NOMO-1 treated with DMSO at 0.1 percent for 48 hours (cell line): ENCODE measurements around the gene ITLN1.

ENCODE experiments used
- DNase-seq: peaks from one replicate; lab custom pipeline; 2025; ENCODE audit not compliant: unreplicated experiment; lab: John Stamatoyannopoulos, UW

Gene ITLN1

DNA sequence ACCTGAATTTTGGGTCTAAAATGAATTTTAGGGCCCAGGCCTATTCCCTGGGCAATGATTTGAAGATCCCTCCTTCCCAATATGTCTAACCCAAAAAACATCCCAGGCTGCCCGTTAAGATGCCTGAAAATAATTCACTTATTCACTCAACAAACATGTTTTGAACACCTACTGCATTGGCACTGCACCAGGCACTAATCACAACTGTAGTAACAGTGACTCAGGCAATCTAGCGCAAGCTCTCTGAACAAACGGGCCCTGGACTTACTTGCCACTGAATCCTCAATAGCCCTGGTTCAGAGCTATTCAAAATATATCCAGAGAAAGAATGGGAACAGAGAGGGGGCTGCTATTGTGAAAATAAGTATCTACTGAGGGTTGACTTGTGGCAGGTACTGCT lies 26.5 kb downstream of the ITLN1 start:
- no peak for DNase-seq

DNA sequence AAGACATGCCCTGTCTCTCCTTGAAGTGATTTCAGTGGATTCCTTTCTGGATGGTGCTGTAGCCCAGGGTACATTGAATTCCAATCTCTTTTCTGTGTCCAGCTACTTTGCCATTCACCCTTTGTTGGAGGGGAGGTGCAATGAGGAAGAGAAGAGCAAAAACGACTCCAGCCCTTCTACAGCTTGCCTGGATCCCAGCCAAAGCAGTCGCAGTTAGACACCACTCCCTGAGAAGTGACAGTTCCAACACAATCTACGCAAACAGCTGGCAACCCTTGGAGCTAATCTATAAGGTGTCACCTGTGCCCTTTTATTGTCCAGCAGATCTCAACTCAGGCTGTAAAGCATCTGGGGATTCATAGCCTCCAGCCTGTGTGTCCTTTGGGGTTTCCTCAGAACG lies 26.9 kb downstream of the ITLN1 start:
- no peak for DNase-seq

DNA sequence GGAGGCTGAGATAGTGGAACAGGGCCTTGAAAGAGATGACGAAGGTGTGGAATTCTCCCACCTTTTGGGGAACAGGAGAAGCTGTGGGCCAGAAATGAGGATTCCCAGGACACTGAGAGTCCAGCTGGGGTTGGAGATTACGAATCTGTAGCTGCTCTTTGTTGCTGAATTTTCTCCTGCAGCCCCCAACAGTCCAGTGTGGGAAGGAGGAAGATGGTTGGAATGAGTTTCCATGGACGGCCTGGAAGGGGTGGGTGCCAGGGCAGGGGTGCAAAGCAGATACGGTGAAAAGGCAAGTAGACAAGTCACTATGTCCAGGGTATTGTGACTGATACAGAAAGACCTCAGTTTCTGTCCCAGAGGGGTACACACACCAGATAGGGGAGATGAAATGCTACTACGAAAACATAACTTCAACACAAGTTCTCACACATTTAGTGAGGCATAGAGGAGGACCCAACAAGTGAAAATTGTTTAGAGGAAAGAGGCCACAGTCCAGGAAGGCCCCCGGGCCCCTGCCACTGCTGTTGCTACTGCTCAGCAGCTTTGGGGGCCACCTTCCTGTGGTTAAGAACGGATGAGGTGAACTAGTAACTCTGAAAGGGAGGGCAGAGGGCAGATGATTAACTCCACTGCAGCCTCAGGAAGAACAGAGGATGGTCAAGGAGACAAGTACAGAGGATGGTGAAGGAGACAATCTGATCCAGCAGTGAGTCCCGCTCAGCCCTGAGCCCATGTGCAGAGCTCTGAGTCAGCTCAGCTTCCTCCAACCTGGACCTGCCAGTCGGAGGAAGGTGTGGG lies 29.6 kb downstream of the ITLN1 start:
- no peak for DNase-seq

DNA sequence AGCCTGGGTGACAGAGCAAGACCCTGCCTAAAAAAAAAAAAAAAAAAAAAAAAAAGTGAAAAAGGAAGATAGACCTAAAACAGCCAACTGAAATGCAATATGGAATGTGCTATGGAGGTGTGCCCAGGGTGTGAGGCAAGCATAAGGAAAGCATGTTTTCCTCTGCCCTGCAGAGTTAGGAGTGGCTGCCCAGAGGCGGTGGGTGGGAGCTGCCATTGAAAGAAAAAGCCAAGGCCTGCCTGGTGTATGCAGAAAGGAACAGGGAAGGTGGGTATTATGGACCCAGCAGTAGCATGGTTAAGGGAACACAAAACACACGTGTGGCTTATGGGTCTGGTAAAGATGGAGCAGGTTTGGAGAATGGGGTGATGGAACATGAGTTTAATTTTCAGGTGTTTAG lies 31.2 kb downstream of the ITLN1 start:
- DNase-seq: no peak

DNA sequence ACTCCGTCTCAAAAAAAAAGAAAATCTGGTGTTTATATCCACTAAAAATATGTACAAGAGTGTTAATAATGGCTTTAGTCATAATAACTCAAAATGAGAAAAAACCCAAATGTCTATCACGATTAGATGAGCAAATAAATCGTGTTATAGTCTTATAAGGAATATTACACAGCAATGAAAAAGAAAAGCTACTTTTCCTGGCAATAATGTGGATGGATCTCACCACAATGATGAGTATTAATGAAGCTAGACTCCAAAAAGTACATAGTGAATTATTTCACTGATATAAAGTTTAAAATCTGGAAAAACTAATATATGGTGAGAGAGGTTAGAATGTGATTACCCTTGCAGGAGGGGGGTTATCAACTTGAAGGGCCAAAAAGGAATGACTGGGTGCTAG lies 32.0 kb downstream of the ITLN1 start:
- DNase-seq: no peak

DNA sequence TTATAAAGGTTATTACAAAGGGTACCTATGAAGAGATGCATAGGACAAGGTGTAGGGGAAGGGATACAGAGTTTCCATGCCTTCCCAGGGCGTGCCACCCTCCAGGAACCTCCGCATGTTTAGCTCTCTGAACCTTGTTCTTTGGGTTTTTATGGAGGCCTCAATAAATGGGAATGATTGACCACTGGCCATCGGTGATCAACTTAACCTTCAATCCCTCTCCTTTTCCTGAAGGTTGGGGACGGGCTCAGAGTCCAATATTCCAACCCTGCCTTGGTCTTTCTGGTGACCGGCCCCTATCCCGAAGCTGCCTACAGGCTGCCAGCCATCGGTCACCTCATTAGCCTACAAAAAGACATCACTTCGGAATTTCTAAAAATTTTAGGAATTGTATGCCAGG lies 34.0 kb downstream of the ITLN1 start:
- DNase-seq: no peak

DNA sequence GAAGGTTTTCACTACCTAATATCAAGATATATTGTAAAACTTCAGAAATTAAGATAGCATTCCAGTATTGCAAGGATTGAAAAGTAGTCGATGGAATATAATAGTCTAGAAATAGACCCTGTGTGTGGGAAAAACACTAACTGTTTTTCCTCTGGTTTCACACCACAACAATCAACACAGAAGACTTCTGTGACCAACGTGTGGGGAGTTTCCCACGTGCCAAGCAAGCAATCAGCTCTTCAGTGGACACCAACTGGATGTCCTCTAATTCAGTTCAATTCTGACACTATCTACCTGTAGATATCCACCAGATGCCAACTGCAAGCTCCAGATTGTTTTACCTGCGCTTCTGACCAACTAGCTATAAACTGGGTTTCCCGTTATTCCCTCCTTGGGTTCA lies 34.4 kb downstream of the ITLN1 start:
- no peak for DNase-seq

DNA sequence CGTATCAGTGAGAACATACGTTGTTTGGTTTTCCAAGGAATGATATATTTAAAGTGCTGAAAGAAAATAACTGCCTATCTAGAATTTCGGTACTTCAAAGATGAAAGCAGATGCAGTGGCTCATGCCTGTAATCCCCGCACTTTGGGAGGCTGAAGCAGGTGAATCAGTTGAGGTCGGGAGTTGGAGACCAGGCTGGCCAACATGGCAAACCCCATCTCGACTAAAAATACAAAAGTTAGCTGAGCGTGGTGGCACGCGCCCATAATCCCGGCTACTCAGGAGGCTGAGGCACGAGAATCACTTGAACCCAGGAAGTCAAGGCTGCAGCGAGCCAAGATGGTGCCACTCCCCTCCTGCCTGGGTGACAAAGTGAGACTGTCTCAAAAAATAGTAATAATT lies 38.7 kb downstream of the ITLN1 start:
- no peak for DNase-seq

DNA sequence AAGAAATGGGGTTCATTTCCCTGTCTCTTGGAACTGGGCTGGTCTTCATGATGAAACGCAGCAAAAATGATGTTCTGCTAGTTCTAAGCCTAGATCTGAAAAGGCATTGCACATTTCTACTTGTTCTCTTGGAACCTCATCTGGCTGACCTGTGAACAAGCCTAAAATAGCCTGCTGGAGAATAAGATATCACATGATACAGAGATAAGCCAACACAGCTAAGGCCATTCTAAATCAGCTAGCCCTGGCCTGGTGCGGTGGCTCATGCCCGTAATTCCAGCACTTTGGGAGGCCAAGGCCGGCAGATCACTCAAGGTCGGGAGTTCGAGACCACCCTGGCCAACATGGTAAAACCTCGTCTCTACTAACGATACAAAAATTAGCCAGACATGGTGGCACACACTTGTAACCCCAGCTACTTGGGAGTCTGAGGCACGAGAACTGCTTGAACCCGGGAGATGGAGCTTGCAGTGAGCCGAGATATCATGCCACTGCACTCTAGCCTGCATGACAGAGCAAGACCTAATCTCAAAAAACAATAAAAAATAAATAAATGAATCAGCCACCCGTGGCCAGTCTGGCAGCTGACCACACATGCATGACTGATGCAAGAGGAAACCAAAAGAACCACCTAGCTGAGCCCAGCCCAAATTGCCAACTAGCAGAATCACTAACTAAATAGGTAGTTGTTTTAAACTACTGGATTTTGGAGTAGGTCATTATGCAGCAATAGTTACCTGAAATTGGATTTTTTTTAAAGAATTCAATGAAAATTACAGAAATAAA lies 40.3 kb downstream of the ITLN1 start:
- DNase-seq: peak; percentile 68

DNA sequence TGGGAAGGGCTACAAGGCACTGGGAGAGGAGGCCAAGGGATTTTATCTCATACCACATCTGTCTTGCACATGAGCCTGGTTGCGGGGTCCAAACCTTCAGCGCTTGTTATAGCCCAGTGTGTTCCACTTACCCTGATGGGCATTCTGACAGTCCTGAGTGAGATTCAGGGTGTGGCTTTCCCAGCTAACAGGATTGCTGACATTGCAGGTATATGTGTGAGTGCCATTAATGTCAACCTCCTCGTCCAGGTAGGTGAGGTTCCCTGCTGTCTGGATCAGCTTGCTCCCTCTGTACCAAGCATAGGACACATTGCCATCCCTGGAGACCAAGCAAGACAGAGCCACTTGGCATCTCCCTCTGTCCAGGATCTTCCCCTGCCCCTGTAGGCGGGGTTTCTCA lies 43.9 kb downstream of the ITLN1 start:
- DNase-seq: no peak

DNA sequence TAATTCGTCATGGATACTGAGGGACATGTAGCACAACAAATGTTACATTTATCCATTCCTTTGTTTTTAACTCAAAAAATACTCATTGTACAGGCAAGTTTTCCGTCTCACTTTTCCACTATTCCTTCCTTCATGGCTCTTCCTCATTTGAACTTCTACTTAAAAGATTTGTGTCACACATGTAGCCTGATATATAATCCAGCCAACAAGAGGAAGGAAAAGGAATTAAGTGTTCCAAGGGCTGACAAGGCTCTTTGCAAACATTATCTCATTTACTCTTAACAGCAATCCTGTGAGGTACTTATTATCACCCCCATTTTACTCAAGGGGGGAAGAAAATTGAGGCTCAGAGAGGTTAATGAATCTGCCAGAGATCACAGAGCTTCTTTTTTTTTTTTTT lies 45.2 kb downstream of the ITLN1 start:
- no peak for DNase-seq

DNA sequence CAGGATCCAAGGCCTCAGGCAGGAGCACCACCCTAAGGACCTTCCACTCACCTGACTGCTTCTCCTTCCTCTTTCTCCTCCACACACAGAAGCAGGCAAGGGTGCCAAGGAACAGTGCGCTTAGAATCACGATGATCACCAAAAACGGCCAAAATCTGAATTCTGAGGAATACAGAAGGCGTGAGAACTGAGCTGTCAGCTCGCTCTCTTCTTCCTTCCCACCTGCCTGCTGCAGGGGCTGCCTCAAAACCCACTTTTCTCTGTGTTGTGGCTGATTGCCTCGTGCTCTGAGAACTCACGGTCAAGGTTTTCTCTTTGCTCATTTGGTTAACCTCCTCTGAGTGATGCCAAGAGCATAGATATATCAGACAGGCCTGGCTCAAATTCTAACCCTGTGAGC lies 46.1 kb downstream of the ITLN1 start:
- no peak for DNase-seq

DNA sequence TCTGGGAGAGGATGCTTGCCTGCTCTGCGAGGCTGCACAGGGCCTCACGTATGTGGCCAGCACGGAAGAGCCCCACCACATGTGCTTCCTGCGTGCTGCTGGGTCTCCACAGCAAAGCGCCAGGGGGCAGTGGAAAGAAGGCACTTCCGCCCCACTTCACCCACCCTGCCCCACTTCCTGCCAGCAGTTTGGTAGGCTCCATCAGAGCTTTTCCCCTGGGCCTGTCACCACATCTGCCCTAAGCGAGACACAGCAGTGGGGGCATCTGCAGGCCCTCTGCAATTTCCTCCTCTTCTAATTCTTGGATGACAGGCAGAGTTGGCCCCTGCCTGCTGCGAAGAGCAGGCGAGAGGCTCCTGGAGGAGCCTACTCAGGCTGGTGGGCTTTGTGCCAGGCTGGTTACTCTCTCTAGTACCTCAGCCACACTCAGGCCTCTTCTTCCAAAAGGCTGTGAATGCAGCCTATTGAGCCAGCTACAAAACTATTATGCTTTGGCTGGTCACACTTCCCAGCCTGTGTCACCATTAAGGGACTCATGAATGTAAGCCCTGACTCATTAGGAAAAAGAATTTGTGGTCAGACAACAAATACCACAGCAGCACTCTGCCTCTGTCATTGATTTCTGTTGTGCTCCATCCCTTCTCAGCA lies 47.3 kb downstream of the ITLN1 start:
- DNase-seq: peak; percentile 20

DNA sequence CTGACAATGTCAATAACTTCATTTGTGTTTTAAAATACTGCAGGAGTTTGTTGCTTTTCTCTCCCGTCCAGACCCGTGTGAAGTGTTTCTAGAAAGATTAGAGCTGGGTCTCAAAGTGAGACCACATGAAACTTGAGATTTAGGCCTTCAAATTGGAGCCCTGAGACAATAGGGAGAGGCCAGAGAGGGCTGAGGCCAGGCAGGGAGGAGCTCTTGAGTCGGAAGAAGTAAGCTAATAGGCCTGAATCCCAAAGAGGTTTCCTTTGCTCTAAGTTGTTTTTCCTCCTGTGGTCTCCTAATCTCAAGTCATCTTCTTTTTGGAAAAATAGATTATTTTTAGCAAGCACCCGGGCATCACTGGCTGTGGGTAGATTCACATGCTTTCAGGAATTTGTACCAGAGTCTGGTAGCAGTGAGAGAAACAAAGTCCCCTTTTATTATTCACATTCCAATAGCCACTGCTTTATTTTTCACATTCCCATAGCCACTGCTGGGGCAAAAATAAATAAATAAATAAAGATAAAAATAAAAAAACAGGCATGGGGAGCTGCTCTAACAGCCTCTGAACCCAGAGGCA lies 47.9 kb downstream of the ITLN1 start:
- DNase-seq: no peak

DNA sequence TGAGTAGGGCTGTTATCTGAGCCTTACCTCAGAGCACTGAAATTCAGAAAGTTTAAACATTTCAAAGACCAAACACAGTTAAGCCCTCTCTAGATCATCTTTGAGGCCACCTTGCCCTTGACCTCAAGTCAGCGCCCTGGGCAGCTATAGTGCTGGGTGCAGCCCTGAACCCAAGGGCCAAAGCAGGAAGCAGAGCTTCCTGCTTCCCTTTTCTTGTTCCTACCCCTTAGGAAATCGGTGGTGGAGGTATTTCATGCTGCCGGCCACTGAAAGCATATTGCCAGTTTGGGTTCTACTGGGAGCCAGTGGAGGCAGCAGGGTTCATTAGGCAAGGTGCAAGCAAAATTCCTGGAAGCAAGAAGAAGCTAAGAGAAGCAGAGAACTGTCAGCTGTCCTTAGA lies 48.4 kb downstream of the ITLN1 start:
- no peak for DNase-seq

DNA sequence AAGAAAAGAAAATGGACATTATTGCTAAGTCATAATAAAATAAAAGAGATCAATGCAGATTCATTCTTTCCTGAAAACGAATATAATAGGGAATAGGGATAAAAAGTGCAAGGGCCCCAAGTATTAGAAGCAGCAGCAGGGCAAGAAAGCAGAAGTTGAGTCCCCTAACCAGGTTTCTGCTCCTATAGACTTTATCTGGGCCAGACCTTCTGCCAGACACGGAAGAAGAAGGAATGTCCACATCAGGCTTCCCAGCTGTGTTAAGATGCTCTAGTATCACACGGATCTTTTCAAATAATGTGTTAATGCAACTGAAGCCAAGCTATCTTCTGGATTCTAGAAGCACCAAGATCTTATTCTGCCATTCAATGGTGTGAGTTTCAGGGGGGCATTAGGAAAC lies 49.2 kb downstream of the ITLN1 start:
- DNase-seq: no peak

DNA sequence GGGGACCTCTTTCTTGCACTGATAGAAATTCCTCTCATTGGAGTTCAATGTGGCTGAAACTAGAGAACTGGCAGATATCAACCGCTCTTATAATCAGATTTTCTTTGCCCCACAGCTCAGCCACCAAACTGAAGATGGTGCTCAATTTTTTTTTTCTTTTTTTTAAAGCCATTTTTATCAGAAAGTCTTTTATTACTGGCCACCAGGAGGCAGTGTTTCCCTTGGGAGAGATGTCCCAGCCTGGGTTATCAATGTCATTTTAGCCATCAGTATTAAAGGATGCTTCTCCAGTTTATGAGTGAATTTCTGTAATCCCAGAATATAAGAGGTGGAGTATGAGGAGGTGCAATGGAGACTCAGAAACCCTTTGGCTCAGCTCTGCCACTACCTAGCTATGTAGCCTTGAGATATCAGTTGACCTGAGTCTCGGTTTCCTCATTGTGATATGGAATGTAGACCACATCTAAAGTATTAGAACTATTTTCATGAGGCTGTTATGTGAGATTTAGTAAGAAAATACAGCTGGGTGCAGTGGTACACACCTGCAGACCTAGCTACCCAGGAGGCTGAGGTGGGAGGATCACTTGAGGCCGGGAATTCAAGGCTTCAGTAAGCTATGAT lies 49.9 kb downstream of the ITLN1 start:
- peak; percentile 57 for DNase-seq

DNA sequence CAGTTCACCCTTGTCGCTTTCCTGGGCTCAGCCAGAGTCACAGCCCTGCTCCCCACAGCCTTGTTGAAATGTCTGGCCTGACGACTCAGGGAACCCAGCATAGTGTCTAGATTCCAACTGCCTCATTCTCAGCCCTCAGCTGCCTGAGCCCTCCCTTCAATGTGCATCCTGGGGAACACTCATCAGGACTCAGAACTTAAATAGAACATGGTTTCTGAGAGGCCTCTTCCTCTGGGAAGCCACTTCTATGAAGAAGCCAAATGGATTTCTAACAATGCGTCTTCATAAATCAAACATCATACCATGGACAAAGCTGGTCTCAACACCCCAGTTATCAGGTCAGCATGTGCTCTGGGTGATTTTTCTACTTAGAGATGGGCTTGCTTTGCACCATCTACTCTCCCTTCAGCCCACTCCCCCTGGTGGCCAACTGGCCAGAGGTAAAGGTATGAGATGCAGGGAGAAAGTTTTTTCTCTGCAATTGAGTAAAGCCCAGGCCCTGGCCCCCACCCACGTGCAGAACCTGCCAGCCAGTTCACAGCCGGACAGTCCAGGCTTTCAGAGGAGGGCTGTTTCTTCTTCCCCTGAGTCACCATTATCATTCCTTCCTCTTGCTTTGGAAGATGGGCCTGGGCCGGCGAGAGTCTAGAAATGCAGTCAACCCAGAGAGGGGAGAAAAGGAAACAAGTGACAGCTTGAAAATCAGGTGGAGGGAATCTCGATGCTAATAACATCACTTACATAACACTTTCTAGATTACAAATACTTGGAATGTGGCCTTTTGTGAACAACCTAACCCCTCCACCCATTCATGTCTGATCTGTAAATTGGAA lies 54.4 kb downstream of the ITLN1 start:
- no peak for DNase-seq

DNA sequence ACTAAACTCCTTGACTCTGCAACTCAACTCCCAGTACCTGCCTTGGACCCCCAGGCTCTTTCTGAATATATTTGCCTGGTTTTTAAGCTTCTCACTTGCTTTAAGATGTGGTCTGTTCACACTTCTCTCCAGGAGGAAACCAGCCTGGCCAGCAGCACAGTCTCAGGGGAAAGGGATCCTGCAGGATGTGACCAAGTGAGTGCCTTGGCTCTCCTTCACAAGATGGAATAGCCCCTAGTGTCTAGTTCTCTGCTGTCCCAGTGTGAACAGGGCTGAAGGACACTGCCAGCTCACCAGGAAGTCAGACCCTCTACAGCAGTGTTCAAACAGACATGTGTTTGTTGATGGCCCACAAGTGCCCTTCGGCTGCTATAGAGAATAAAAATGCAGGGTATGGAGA lies 55.2 kb downstream of the ITLN1 start:
- DNase-seq: no peak

DNA sequence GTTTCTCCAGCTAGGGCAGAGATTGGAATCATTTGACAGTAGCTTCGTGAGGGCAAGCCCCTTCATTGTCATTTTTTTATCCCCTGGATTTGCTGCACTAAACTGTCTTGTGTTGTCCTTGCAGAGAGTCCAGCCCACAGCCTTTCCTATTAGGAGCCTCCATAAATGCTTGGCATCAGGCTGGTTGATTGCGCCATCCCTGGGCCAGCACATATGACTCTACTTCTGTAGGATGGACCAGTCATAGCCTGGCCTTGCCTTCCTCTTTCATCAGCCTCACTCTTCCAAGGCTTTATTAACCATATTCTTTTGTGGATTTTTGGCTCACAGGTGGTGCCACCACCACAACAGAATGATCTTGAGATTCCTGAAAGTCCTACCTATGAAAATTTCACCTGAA lies 57.6 kb downstream of the ITLN1 start:
- DNase-seq: no peak
